Liver (tissue), 9 donors: ENCODE results near the gene RFLNA. TPM values are rescaled to one million over a fixed set of nuclear protein-coding genes. Genes with fewer than 3 reads are reported as not detected.

Experiments used
- DNase-seq: peaks from one replicate; pipeline ENCODE4 v3.0.0-alpha.2; 2017; ENCODE audit warnings: low spot score
- H3K27ac ChIP-seq, 2 donors: one replicate each; pipeline ENCODE4 v1.7.0; 2013; ENCODE audit warnings: inconsistent platforms in 2 of 2, low read length in 2 of 2, control low read depth in 1 of 2, low read depth in 1 of 2, mild to moderate bottlenecking in 1 of 2
- H3K27me3 ChIP-seq, 4 donors: one replicate each; pipeline versions ENCODE4 v1.6.1 to v1.7.0; 2013; ENCODE audit warnings: low read length in 3 of 4, inconsistent platforms in 1 of 4, mild to moderate bottlenecking in 1 of 4, moderate library complexity in 1 of 4; ENCODE audit not compliant: control insufficient read depth in 4 of 4, insufficient read depth in 4 of 4
- H3K36me3 ChIP-seq, 4 donors: one replicate each; pipeline versions ENCODE4 v1.6.1 to v1.7.0; 2013; ENCODE audit warnings: low read length in 3 of 4, mild to moderate bottlenecking in 3 of 4, low read depth in 1 of 4, moderate library complexity in 1 of 4; ENCODE audit not compliant: control insufficient read depth in 4 of 4, insufficient read depth in 3 of 4
- H3K4me1 ChIP-seq, 4 donors: one replicate each; pipeline versions ENCODE4 v1.6.1 to v1.7.0; 2013; ENCODE audit warnings: low read length in 3 of 4, mild to moderate bottlenecking in 3 of 4, moderate library complexity in 1 of 4; ENCODE audit not compliant: control insufficient read depth in 4 of 4, insufficient read depth in 4 of 4
- H3K4me3 ChIP-seq, 3 donors: one replicate each; pipeline versions ENCODE4 v1.6.1 to v1.7.0; 2013; ENCODE audit warnings: low read length in 3 of 3, control low read depth in 1 of 3, low read depth in 1 of 3, mild to moderate bottlenecking in 1 of 3
- H3K9ac ChIP-seq, 2 donors: one replicate each; pipeline ENCODE4 v1.7.0; 2013; ENCODE audit warnings: low read length in 2 of 2, mild to moderate bottlenecking in 2 of 2, moderate library complexity in 2 of 2, control low read depth in 1 of 2, low read depth in 1 of 2
- H3K9me3 ChIP-seq, 4 donors: one replicate each; pipeline versions ENCODE4 v1.6.1 to v1.7.0; 2013; ENCODE audit warnings: low read length in 3 of 4; ENCODE audit not compliant: control insufficient read depth in 4 of 4
- EGR1 ChIP-seq, 2 donors: IDR thresholded peaks; 2 replicates each; pipeline ENCODE4 v1.6.1; 2016 to 2018; ENCODE audit warnings: antibody characterized with exemption in 2 of 2, low read depth in 2 of 2
- FOXA1 ChIP-seq: IDR thresholded peaks from 2 replicates; pipeline ENCODE4 v1.6.1; 2016; ENCODE audit warnings: antibody characterized with exemption
- FOXA2 ChIP-seq: IDR thresholded peaks from 2 replicates; pipeline ENCODE4 v1.6.1; 2016; ENCODE audit warnings: antibody characterized with exemption
- HNF4A ChIP-seq, 2 donors: conservative IDR thresholded peaks; 2 replicates each; pipeline ENCODE4 v1.6.1; 2016; ENCODE audit warnings: antibody characterized with exemption in 2 of 2, mild to moderate bottlenecking in 2 of 2
- HNF4G ChIP-seq: IDR thresholded peaks from 2 replicates; pipeline ENCODE4 v1.6.1; 2016; ENCODE audit warnings: antibody characterized with exemption
- JUND ChIP-seq, 2 donors: IDR thresholded peaks; 2 replicates each; pipeline ENCODE4 v1.6.1; 2016; ENCODE audit warnings: antibody characterized with exemption in 2 of 2
- NR2F2 ChIP-seq: IDR thresholded peaks from 2 replicates; pipeline ENCODE4 v1.6.1; 2016; ENCODE audit warnings: antibody characterized with exemption
- RAD21 ChIP-seq, 2 donors: IDR thresholded peaks; 2 replicates each; pipeline ENCODE4 v1.6.1; 2016; ENCODE audit warnings: antibody characterized with exemption in 2 of 2, mild to moderate bottlenecking in 2 of 2
- RXRA ChIP-seq, 2 donors: IDR thresholded peaks; 2 replicates each; pipeline ENCODE4 v1.6.1; 2017 to 2018; ENCODE audit warnings: antibody characterized with exemption in 2 of 2, mild to moderate bottlenecking in 1 of 2
- SP1 ChIP-seq: IDR thresholded peaks from 2 replicates; pipeline ENCODE4 v1.6.1; 2018; ENCODE audit warnings: antibody characterized with exemption, mild to moderate bottlenecking
- TAF1 ChIP-seq: conservative IDR thresholded peaks from 2 replicates; pipeline ENCODE4 v1.6.1; 2016; ENCODE audit warnings: antibody characterized with exemption, mild to moderate bottlenecking
- YY1 ChIP-seq: IDR thresholded peaks from 2 replicates; pipeline ENCODE4 v1.6.1; 2016; ENCODE audit warnings: antibody characterized with exemption, mild to moderate bottlenecking
- WGBS: extraction: QIAGEN DNeasy Blood & Tissue Kit; methylation state at CpG from one replicate; pipeline ENCODE4 v1.1.7; 2013; 5-methylcytosine and 5-hydroxymethylcytosine counted together
- polyA plus RNA-seq, 2 donors: library from polyadenylated mRNA; stranded (reverse) in 1 of 2; unstranded in 1 of 2; fragments of 200-250 nt in 1 of 2; fragments of >200 nt in 1 of 2; fragmentation: Nextera tagmentation in 1 of 2; extraction: Ambion mirVana in 1 of 2; gene quantifications; one replicate each; pipeline versions ENCODE4 v1.2.1 to v1.2.3, GENCODE V29; 2013 to 2015
- total RNA-seq, 2 donors: library from RNA; depleted of rRNA; stranded (reverse); fragments of >200 nt; gene quantifications; one replicate each; pipeline ENCODE4 v1.2.3, GENCODE V29; 2014
- TF ChIP-seq, protein P1 (sequence below): fragments of 150-350 bp; IDR thresholded peaks from 2 replicates; pipeline ENCODE4 v1.5.1; 2017; ENCODE audit warnings: improper control_type of control experiment, low read depth, low read length; ENCODE audit not compliant: missing input control
- TF ChIP-seq, protein P2 (sequence below): IDR thresholded peaks from 2 replicates; pipeline ENCODE4 v1.6.1; 2016; ENCODE audit warnings: antibody characterized with exemption
- donor health status: healthy.
- donor health status: healthy.
- donor health status: healthy.
- donor health status: healthy.
- donor health status: healthy.

The RFLNA gene
- total and polyA plus RNA-seq, 4 donors, result 0.05 TPM; not detected in 2

DNA sequence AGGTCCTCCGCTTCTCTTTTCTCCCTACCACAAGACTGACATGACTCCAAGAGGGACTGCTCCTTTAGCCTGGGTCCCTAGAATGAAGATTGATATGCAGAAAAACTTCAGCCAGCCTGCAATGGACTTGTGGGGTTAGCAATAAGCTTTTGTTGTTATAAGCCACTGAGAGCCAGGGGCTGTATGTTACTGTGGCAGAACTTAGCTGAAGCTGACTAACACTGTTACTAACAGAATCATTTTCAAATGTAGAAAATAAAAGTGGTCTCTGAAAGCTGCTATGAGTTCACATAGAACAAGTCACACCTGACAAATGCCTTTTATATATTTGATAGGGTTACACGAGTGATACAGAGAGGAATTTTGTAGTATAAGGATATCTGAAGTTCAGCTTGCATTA lies 13.6 kb upstream of the RFLNA start:
- WGBS, result 96% methylated on average over 2 of the region's 2 CpGs

DNA sequence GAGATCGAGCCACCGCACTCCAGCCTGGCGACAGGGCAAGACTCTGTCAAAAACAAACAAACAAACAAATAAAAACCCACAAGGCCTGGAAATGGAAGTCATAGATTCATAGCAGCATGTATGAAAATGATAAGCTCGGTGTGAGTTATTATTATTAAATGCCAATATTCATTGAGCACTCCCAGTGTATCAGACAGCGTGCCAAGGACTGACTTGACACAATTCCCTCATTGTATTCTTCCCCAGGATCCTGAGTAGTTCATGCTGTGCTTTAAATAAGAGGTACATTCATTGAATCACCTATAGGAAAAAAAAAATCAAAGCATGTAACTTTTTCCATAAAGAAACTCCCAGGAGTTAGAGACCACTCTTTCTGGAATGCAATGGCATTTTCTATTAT lies 12.6 kb upstream of the RFLNA start:
- H3K36me3 ChIP-seq, result no peaks in the 10 kb centered on the region
- peaks cover 0 to 12% (median 7%) of the 10 kb centered on the region in 4 donors for H3K9me3 ChIP-seq
- no peak overlapping the region for H3K27ac ChIP-seq
- H3K4me1 ChIP-seq, result no peaks in the 10 kb centered on the region
- H3K27me3 ChIP-seq, result peaks cover 0 to 10% (median 3%) of the 10 kb centered on the region in 4 donors
- no peak overlapping the region for H3K9ac ChIP-seq
- no peak overlapping the region for H3K4me3 ChIP-seq
- no peak for DNase-seq
- TF ChIP-seq, protein P1, sequence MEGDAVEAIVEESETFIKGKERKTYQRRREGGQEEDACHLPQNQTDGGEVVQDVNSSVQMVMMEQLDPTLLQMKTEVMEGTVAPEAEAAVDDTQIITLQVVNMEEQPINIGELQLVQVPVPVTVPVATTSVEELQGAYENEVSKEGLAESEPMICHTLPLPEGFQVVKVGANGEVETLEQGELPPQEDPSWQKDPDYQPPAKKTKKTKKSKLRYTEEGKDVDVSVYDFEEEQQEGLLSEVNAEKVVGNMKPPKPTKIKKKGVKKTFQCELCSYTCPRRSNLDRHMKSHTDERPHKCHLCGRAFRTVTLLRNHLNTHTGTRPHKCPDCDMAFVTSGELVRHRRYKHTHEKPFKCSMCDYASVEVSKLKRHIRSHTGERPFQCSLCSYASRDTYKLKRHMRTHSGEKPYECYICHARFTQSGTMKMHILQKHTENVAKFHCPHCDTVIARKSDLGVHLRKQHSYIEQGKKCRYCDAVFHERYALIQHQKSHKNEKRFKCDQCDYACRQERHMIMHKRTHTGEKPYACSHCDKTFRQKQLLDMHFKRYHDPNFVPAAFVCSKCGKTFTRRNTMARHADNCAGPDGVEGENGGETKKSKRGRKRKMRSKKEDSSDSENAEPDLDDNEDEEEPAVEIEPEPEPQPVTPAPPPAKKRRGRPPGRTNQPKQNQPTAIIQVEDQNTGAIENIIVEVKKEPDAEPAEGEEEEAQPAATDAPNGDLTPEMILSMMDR, result no peak
- TF ChIP-seq TAF1 (no peak), SP1 (no peak), RAD21 (IDR thresholded peaks at IDR 0.05) (no peak), HNF4G (no peak), EGR1 (IDR thresholded peaks at IDR 0.05; ENCODE audit: low read depth in 2 of 2) (no peak), NR2F2 (no peak), HNF4A (conservative IDR thresholded peaks at IDR 0.05) (no peak), RXRA (IDR thresholded peaks at IDR 0.05) (no peak), FOXA1 (no peak)
- WGBS, result 87% methylated on average over 5 of the region's 5 CpGs

More for the DNA sequence above, 13.6 kb upstream of the RFLNA start:
- TF ChIP-seq, protein P1, result no peak
- TF ChIP-seq YY1 (no peak), HNF4A (conservative IDR thresholded peaks at IDR 0.05) (no peak), FOXA2 (no peak), FOXA1 (no peak), EGR1 (IDR thresholded peaks at IDR 0.05; ENCODE audit: low read depth in 2 of 2) (no peak), SP1 (no peak), RXRA (IDR thresholded peaks at IDR 0.05) (no peak), JUND (IDR thresholded peaks at IDR 0.05) (no peak)
- TF ChIP-seq, protein P2, sequence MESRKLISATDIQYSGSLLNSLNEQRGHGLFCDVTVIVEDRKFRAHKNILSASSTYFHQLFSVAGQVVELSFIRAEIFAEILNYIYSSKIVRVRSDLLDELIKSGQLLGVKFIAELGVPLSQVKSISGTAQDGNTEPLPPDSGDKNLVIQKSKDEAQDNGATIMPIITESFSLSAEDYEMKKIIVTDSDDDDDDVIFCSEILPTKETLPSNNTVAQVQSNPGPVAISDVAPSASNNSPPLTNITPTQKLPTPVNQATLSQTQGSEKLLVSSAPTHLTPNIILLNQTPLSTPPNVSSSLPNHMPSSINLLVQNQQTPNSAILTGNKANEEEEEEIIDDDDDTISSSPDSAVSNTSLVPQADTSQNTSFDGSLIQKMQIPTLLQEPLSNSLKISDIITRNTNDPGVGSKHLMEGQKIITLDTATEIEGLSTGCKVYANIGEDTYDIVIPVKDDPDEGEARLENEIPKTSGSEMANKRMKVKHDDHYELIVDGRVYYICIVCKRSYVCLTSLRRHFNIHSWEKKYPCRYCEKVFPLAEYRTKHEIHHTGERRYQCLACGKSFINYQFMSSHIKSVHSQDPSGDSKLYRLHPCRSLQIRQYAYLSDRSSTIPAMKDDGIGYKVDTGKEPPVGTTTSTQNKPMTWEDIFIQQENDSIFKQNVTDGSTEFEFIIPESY, result no peak
- no peaks in the 10 kb centered on the region for H3K36me3 ChIP-seq
- no peak overlapping the region for H3K27ac ChIP-seq
- peaks cover 0 to 12% (median 7%) of the 10 kb centered on the region in 4 donors for H3K9me3 ChIP-seq
- H3K9ac ChIP-seq, result no peak overlapping the region
- H3K4me1 ChIP-seq, result no peaks in the 10 kb centered on the region
- H3K27me3 ChIP-seq, result peaks cover 0 to 11% (median 2%) of the 10 kb centered on the region in 4 donors
- no peak overlapping the region for H3K4me3 ChIP-seq
- DNase-seq, result no peak
